HCT116 (cell line): ENCODE data around the gene ALPP. TPM values are rescaled to one million over a fixed set of nuclear protein-coding genes. Genes with fewer than 3 reads are reported as not detected.

Source experiments
- ATAC-seq: fragments of 200-7000 bp; cut with Tn5 transposase; 2 replicates; pipeline ENCODE4 v1.9.1; 2020; ENCODE audit warnings: mild to moderate bottlenecking, moderate library complexity
- BruUV-seq: library from RNA; stranded (reverse); fragments of 400-500 nt; replicated peaks from 2 replicates; lab custom pipeline; 2021; lab: Mats Ljungman, UMichigan
- CTCF ChIA-PET: fragments of 300-600 bp; sonication (Branson Sonifier 250); formaldehyde crosslinking; loops from one replicate; lab custom pipeline; 2021; ENCODE audit warnings: antibody characterized with exemption; lab: Charles Lee
- POLR2A ChIA-PET: fragments of 300-600, 350-600 bp; sonication (Branson Sonifier 250); formaldehyde crosslinking; loops from one replicate; lab custom pipeline; 2021; ENCODE audit warnings: antibody characterized with exemption; lab: Charles Lee
- RAD21 ChIA-PET, 2 experiments: fragments of 300-600 bp; sonication (Branson Sonifier 250); formaldehyde crosslinking; loops; one replicate each; lab custom pipeline; 2023; ENCODE audit warnings: low total read pairs in 2 of 2; ENCODE audit not compliant: uncharacterized antibody in 2 of 2, unreplicated experiment in 2 of 2, low non-redundant PET in 1 of 2; lab: Charles Lee
- DNase-seq: peaks from one replicate; pipeline ENCODE4 v3.0.0-alpha.2; 2010; ENCODE audit warnings: low read depth, low spot score
- H2AFZ ChIP-seq: fragments of 200-600 bp; shearing (Covaris generic), sonication (generic); 2 replicates; pipeline ENCODE4 v1.6.1; 2017; ENCODE audit warnings: low read depth, mixed run types, mixed read lengths, antibody characterized with exemption, low read length; ENCODE audit not compliant: poor library complexity, severe bottlenecking
- H3K27ac ChIP-seq: 2 replicates; pipeline ENCODE4 v1.5.1; 2012; ENCODE audit warnings: low read depth, low read length
- H3K27me3 ChIP-seq: fragments of 200-600 bp; sonication (generic); 2 replicates; pipeline ENCODE4 v1.6.1; 2016; ENCODE audit warnings: mixed run types, low read length, mixed read lengths; ENCODE audit not compliant: insufficient read depth
- H3K36me3 ChIP-seq, 2 experiments: fragments of 200-500 bp in 1 of 2; fragments of 200-600 bp in 1 of 2; sonication (Bioruptor generic) in 1 of 2; sonication (generic) in 1 of 2; 2 replicates each; pipeline versions ENCODE4 v1.5.1 to v1.6.1; 2014 to 2016; ENCODE audit warnings: low read length in 2 of 2, inconsistent platforms in 1 of 2, mixed read lengths in 1 of 2, mixed run types in 1 of 2; ENCODE audit not compliant: insufficient read depth in 2 of 2, control insufficient read depth in 1 of 2
- H3K4me1 ChIP-seq, 2 experiments: fragments of 200-600 bp in 1 of 2; sonication (generic) in 1 of 2; 2 replicates each; pipeline versions ENCODE4 v1.5.1 to v1.6.1; 2012 to 2017; ENCODE audit warnings: low read length in 2 of 2, inconsistent platforms in 1 of 2, mild to moderate bottlenecking in 1 of 2, mixed read lengths in 1 of 2, mixed run types in 1 of 2, moderate library complexity in 1 of 2; ENCODE audit not compliant: insufficient read depth in 2 of 2, control insufficient read depth in 1 of 2
- H3K4me2 ChIP-seq: fragments of 200-600 bp; sonication (generic); 2 replicates; pipeline ENCODE4 v1.6.1; 2017; ENCODE audit warnings: mixed run types, low read length, mixed read lengths
- H3K4me3 ChIP-seq, 2 experiments: fragments of 200-600 bp in 1 of 2; sonication (generic) in 1 of 2; replicated peaks in 1 of 2; 2 replicates each; pipeline ENCODE4 v1.5.1; 2011 to 2016; ENCODE audit warnings: low read length in 2 of 2, control low read depth in 1 of 2, low read depth in 1 of 2, mild to moderate bottlenecking in 1 of 2, mixed read lengths in 1 of 2, mixed run types in 1 of 2
- H3K79me2 ChIP-seq: fragments of 200-600 bp; sonication (generic); 2 replicates; pipeline ENCODE4 v1.6.1; 2017; ENCODE audit warnings: mild to moderate bottlenecking, mixed run types, low read length, moderate library complexity, mixed read lengths; ENCODE audit not compliant: insufficient read depth
- H3K9ac ChIP-seq: fragments of 200-600 bp; sonication (generic); 2 replicates; pipeline ENCODE4 v1.6.1; 2016; ENCODE audit warnings: low read length, mixed read lengths
- H3K9me2 ChIP-seq: fragments of 200-600 bp; sonication (generic), shearing (Covaris generic); 2 replicates; pipeline ENCODE4 v1.6.1; 2017; ENCODE audit warnings: mixed run types, mild to moderate bottlenecking, moderate library complexity; ENCODE audit not compliant: insufficient read depth
- H3K9me3 ChIP-seq, 2 experiments: fragments of 200-500 bp in 1 of 2; fragments of 200-600 bp in 1 of 2; sonication (Bioruptor generic) in 1 of 2; sonication (generic) in 1 of 2; 2 replicates each; pipeline ENCODE4 v1.6.1; 2014 to 2017; ENCODE audit warnings: low read length in 2 of 2, mixed read lengths in 2 of 2, inconsistent platforms in 1 of 2, low read depth in 1 of 2, mild to moderate bottlenecking in 1 of 2, mixed run types in 1 of 2, moderate library complexity in 1 of 2; ENCODE audit not compliant: control insufficient read depth in 1 of 2, insufficient read depth in 1 of 2
- H4K20me1 ChIP-seq: fragments of 200-600 bp; sonication (generic), shearing (Covaris generic); 2 replicates; pipeline ENCODE4 v1.6.1; 2017; ENCODE audit warnings: mixed run types, mild to moderate bottlenecking, moderate library complexity; ENCODE audit not compliant: insufficient read depth
- CEBPB ChIP-seq: IDR thresholded peaks from 2 replicates; pipeline ENCODE4 v1.6.1; 2012; ENCODE audit warnings: low read depth
- EGR1 ChIP-seq: IDR thresholded peaks from 2 replicates; pipeline ENCODE4 v1.6.1; 2012; ENCODE audit warnings: low read depth
- ELF1 ChIP-seq: IDR thresholded peaks from 2 replicates; pipeline ENCODE4 v1.6.1; 2012; ENCODE audit warnings: low read depth, borderline replicate concordance
- EZH2 ChIP-seq: fragments of 200-600 bp; sonication (generic); IDR thresholded peaks from 2 replicates; pipeline ENCODE4 v1.6.1; 2017; ENCODE audit warnings: antibody characterized with exemption, mixed run types
- FOSL1 ChIP-seq: IDR thresholded peaks from 2 replicates; pipeline ENCODE4 v1.6.1; 2012; ENCODE audit warnings: low read depth
- SP1 ChIP-seq: IDR thresholded peaks from 2 replicates; pipeline ENCODE4 v1.6.1; 2012; ENCODE audit warnings: low read depth
- SRF ChIP-seq: IDR thresholded peaks from 2 replicates; pipeline ENCODE4 v1.6.1; 2012; ENCODE audit warnings: low read depth
- TCF7L2 ChIP-seq: IDR thresholded peaks from 2 replicates; pipeline ENCODE4 v1.7.0; 2011; ENCODE audit warnings: borderline replicate concordance, inconsistent platforms; ENCODE audit not compliant: insufficient read depth, insufficient read length; ENCODE audit errors: extremely low read depth
- YY1 ChIP-seq: IDR thresholded peaks from 2 replicates; pipeline ENCODE4 v1.6.1; 2011; ENCODE audit warnings: low read length, low read depth, moderate library complexity, mild to moderate bottlenecking; ENCODE audit not compliant: insufficient replicate concordance; ENCODE audit errors: extremely low read depth
- ZNF274 ChIP-seq: fragments of 200-500 bp; sonication (Bioruptor generic); IDR thresholded peaks from 2 replicates; pipeline ENCODE4 v1.6.1; 2014; ENCODE audit warnings: mild to moderate bottlenecking, low read depth, low read length, inconsistent platforms
- intact Hi-C: fragments of 100-400 bp; cut with micrococcal nuclease; formaldehyde crosslinking; loops from 2 replicates; pipeline ENCODE4 v1.10.0; 2022
- total RNA-seq: library from RNA; stranded (reverse); gene quantifications from one replicate; pipeline ENCODE4 v1.2.1, GENCODE V29; 2021; ENCODE audit not compliant: unreplicated experiment
- TF ChIP-seq, protein P1 (sequence below): IDR thresholded peaks from 2 replicates; pipeline ENCODE4 v1.6.1; 2011; ENCODE audit warnings: mild to moderate bottlenecking, low read length, moderate library complexity; ENCODE audit not compliant: insufficient replicate concordance; ENCODE audit errors: extremely low read depth
- TF ChIP-seq, protein P2 (sequence below), 3 experiments: fragments of 200-600 bp in 1 of 3; sonication (generic) in 1 of 3; IDR thresholded peaks in 2 of 3; conservative IDR thresholded peaks in 1 of 3; 2 replicates each; pipeline ENCODE4 v1.5.1; 2012 to 2017; ENCODE audit warnings: low read depth in 2 of 3, low read length in 2 of 3, antibody characterized with exemption in 1 of 3, borderline replicate concordance in 1 of 3, control low read depth in 1 of 3, mild to moderate bottlenecking in 1 of 3, mixed read lengths in 1 of 3, mixed run types in 1 of 3, moderate library complexity in 1 of 3; ENCODE audit not compliant: insufficient read depth in 1 of 3
- TF ChIP-seq, protein P3 (sequence below): IDR thresholded peaks from 2 replicates; pipeline ENCODE4 v1.6.1; 2012

The ALPP gene
- total RNA-seq, 1 experiment from 2014 or later = 0.34 TPM

DNA sequence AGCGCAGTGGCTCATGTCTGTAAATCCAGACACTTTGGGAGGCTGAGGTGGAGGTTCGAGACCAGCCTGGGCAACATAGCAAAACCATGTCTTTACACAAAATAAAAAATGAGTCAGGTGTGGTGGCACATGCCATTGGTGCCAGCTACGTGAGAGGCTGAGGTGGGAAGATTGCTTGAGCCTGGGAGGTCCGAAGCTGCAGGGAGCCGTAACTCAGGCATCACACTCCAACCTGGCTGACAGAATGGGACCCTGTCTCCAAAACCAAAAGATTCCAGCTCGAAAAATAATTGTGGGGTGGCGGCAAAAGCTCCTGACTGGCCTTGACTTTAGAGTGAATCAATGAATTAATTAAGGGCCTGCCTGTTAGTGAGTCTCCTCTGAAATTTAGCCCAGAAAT, 1.2 kb upstream of the ALPP start:
- no peak overlapping the region for H3K4me3 ChIP-seq
- intact Hi-C loops = no loop called here
- H3K4me2 ChIP-seq = no peak overlapping the region
- H3K9me3 ChIP-seq = no peaks in the 10 kb centered on the region
- no peak overlapping the region for H2AFZ ChIP-seq
- ATAC-seq (no peak), DNase-seq (no peak)
- BruUV-seq = no TSS peak
- CTCF ChIA-PET = no interaction called here
- no peaks in the 10 kb centered on the region for H3K36me3 ChIP-seq
- no peaks in the 10 kb centered on the region for H3K27me3 ChIP-seq
- RAD21 ChIA-PET = interaction anchor here in 1 of 2 experiments (0.7 kb wide), 1 partner anchor 474 kb away, joined by 4 read pairs; no protein-coding TSS in a partner anchor
- H3K9ac ChIP-seq = no peak overlapping the region
- H4K20me1 ChIP-seq = no peaks in the 10 kb centered on the region
- no peaks in the 10 kb centered on the region for H3K9me2 ChIP-seq
- H3K4me1 ChIP-seq = peaks cover 3 to 10% of the 10 kb centered on the region in 2 experiments; a peak in 3 of 4 replicates
- TF ChIP-seq SRF (no peak), FOSL1 (no peak), EZH2 (no peak), TCF7L2 (no peak), CEBPB (no peak), EGR1 (no peak), YY1 (no peak), ELF1 (no peak), ZNF274 (no peak), SP1 (no peak)
- TF ChIP-seq, protein P1, sequence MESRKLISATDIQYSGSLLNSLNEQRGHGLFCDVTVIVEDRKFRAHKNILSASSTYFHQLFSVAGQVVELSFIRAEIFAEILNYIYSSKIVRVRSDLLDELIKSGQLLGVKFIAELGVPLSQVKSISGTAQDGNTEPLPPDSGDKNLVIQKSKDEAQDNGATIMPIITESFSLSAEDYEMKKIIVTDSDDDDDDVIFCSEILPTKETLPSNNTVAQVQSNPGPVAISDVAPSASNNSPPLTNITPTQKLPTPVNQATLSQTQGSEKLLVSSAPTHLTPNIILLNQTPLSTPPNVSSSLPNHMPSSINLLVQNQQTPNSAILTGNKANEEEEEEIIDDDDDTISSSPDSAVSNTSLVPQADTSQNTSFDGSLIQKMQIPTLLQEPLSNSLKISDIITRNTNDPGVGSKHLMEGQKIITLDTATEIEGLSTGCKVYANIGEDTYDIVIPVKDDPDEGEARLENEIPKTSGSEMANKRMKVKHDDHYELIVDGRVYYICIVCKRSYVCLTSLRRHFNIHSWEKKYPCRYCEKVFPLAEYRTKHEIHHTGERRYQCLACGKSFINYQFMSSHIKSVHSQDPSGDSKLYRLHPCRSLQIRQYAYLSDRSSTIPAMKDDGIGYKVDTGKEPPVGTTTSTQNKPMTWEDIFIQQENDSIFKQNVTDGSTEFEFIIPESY = no peak
- TF ChIP-seq, protein P2, sequence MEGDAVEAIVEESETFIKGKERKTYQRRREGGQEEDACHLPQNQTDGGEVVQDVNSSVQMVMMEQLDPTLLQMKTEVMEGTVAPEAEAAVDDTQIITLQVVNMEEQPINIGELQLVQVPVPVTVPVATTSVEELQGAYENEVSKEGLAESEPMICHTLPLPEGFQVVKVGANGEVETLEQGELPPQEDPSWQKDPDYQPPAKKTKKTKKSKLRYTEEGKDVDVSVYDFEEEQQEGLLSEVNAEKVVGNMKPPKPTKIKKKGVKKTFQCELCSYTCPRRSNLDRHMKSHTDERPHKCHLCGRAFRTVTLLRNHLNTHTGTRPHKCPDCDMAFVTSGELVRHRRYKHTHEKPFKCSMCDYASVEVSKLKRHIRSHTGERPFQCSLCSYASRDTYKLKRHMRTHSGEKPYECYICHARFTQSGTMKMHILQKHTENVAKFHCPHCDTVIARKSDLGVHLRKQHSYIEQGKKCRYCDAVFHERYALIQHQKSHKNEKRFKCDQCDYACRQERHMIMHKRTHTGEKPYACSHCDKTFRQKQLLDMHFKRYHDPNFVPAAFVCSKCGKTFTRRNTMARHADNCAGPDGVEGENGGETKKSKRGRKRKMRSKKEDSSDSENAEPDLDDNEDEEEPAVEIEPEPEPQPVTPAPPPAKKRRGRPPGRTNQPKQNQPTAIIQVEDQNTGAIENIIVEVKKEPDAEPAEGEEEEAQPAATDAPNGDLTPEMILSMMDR (IDR thresholded peaks at IDR 0.05 in 2 of 3, conservative IDR thresholded peaks at IDR 0.05 in 1 of 3; ENCODE audit: borderline replicate concordance in 1 of 3, insufficient read depth in 1 of 3, low read depth in 2 of 3, low read length in 2 of 3) = no peak
- TF ChIP-seq, protein P3, sequence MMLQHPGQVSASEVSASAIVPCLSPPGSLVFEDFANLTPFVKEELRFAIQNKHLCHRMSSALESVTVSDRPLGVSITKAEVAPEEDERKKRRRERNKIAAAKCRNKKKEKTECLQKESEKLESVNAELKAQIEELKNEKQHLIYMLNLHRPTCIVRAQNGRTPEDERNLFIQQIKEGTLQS = no peak
- H3K27ac ChIP-seq = no peak overlapping the region
- H3K79me2 ChIP-seq = no peaks in the 10 kb centered on the region
- POLR2A ChIA-PET = no interaction called here
